DOHH2 (cell line): ENCODE results near the gene POR.

Experiments used
- EZH2phosphoT487 ChIP-seq: fragments of 200-600 bp; sonication (generic); IDR thresholded peaks from 2 replicates; pipeline ENCODE4 v1.6.1; 2017; ENCODE audit warnings: borderline replicate concordance, mild to moderate bottlenecking, antibody characterized with exemption, low read length, moderate library complexity, mixed read lengths
- TF ChIP-seq, protein P1 (sequence below): fragments of 200-600 bp; sonication (generic); IDR thresholded peaks from one replicate; pipeline ENCODE4 v1.5.1; 2014; ENCODE audit warnings: antibody characterized with exemption, mild to moderate bottlenecking, low read depth, low read length; ENCODE audit not compliant: poor library complexity, severe bottlenecking

DNA sequence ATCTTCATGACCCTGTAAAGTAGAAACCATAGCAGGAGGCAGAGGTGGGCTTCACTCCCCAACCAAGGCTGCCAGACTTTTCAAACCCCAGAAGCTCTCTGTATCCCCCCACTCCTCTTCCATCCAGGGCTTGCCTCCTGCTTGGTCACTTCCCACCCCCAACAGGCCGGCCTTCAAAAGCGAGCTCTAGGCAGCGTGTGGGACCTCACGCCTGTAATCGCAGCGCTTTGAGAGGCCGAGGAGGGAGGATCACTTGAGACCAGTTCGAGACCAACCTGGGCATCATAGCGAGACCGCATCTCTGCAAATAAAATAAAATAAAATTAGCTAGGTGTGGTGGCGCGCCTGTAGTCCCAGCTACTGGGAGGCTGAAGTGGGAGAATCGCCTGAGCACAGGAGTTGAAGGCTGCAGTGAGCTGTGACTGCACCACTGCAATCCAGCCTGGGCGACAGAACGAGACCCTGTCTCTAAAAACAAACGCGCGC is 743 bp upstream of the POR start:
- TF ChIP-seq, protein P1, sequence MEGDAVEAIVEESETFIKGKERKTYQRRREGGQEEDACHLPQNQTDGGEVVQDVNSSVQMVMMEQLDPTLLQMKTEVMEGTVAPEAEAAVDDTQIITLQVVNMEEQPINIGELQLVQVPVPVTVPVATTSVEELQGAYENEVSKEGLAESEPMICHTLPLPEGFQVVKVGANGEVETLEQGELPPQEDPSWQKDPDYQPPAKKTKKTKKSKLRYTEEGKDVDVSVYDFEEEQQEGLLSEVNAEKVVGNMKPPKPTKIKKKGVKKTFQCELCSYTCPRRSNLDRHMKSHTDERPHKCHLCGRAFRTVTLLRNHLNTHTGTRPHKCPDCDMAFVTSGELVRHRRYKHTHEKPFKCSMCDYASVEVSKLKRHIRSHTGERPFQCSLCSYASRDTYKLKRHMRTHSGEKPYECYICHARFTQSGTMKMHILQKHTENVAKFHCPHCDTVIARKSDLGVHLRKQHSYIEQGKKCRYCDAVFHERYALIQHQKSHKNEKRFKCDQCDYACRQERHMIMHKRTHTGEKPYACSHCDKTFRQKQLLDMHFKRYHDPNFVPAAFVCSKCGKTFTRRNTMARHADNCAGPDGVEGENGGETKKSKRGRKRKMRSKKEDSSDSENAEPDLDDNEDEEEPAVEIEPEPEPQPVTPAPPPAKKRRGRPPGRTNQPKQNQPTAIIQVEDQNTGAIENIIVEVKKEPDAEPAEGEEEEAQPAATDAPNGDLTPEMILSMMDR = no peak
- TF ChIP-seq EZH2phosphoT487 = no peak
